Fibroblast of skin of abdomen (primary cell): Measurements from ENCODE around the gene SPATS2L.

ENCODE experiments used
- DNase-seq: peaks from one replicate; pipeline ENCODE4 v3.0.0-alpha.2; 2013

The SPATS2L gene

DNA sequence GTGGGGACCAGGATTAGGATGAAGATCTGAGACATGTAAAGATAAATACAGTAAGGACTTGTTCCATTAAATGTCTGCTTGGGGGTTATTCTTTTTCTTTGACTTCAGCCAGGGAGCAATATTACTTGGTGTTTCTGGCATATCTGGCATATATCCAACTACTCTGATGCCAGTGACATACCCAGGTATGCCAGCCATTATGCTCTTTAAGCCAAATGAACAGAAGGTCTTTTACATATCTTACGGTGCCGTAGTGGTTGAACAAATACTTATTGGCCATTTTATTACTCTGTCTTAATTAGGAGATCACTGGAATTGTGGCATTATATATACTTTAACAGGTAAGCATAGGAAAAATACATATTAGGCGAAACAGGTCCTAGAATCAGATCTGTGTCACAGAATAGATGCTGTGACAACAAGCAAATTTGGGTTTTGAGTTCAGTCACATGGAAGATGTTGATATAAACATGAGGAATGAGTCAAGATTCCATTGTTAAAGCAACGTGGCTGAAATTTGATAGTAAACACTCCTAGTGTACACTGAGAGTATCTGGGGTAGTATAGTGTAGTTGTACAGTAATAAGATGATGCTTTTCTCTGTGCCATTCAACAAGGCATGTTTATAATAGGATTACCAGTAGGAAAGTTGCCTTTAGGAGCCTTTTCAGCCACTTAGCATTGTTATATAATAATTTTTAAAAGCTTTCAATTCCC is 140.8 kb downstream of the SPATS2L start:
- no peak for DNase-seq

DNA sequence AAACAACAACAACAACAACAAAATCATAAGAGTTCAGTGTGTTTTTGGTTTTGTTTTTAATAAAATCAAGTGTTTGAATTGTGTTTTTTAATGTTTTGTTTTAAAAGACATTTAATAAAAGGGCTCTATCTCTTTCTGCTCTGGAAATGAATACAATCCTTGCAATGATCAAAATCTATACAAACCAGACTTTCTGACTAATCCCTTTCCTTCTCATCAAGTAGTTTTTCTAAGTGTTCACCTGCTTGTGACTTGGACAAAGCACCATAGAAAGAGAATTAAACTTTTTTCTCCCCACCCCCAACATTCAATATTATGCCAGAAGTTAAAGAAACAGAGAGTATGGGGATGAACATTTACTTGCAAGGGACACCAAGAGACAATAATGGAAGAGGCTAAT is 142.0 kb downstream of the SPATS2L start:
- no peak for DNase-seq

DNA sequence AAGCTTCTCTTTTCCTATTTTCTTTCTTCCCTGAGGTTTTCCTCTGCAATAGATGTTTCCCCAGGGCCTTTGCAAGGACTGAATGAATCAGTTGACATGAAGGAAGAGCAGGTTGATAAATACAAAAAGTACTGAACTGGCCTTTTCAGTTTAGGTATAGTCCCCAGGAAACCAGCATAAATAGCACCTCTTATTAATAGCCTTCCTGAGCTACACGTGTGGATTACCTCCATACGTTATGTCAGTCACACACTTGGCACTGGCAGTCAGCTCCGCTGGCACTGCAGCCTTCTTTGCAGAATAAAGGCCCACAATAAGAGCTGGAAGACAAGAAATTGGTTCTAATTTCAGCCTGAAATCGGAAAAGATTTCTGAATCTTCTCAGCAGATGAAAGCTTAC is 142.7 kb downstream of the SPATS2L start:
- DNase-seq, result no peak

DNA sequence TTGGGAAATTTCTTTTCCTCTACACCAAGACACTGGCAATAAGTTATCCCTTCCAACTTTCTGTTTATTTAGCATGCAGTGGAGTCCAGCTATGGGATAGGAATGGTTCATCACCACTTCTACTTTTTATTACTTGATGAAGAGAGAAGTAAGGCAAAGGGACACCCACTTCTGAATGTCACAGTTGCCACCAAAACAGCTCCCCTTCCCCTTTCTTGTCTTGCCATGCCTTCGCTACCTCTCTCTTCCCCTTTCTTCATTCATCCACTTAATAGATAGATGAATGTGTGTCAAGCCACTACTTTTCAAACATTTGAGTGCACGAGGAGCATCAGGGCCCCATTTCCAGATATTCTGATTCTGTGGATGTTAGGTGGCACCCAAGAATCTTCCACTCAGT is 143.8 kb downstream of the SPATS2L start:
- no peak for DNase-seq

DNA sequence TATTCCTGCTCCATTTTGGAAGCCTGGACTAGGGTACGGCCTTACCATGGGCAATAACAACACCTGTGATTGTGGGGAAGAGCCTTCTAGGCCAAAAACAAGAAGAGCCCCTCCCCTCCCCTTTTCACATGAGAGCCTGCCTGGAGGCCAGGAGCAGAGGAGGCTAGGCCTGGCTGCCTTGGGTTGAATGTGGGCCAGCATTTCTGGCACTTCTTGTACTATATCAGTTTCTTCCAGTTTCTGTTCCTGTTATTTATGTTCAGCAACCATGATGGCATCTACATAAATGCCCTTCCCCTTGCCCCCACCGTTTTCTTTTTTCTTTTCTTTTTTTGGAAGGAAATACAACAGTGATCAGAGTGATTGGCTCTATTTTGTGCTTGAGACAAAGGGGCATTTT is 145.0 kb downstream of the SPATS2L start:
- no peak for DNase-seq

DNA sequence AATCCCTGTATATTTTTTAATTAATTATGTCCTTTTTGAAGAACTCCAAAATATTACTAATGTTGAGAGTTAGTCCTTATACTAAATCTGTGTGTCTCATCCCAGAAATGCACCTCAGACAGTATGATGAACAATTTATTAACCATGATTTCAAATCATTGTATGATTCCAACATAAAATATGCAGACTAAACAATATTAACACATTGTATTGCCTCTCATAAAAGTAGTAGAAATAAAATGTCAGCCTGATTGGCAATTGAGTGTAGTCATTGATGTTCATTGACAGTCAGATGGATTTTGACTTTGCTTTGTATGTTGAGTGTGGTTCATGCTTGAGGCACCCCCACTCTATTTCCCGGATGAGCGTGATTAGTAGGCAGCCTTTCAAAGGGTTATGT is 145.9 kb downstream of the SPATS2L start:
- DNase-seq, result no peak

DNA sequence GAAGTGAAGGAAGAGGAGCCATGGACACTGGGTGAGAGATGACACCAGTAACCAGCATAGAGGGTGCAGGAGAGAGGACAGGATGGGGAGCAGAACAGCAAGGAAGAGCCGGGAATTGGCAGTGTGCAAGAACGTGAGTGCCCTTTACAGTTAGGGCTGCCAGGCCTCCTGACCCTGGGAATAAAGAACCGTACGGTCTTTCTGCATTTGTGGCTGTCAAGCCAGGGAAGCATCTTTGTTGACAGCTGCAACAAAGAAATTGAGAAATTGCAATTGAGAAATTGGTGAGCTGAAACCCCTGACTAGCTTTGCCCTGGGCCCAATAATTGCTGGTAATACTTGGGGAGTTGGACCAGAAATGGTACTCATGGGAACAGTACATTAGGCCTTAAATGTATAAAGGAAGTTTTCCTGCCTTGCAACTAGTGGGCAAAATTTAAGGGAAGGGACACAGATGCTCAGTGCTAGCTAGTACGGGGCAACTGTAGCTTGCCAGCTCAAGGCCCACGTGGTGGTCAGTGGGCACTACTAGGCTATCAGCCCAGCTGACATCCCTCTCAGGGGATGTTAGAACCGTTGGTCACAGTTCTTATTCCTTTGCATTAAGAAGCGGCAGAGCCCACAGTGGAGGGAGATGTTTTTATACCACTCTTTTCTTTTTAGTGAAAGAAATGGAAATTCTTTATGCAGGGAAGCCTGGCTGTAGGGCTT is 146.8 kb downstream of the SPATS2L start:
- DNase-seq, result no peak

DNA sequence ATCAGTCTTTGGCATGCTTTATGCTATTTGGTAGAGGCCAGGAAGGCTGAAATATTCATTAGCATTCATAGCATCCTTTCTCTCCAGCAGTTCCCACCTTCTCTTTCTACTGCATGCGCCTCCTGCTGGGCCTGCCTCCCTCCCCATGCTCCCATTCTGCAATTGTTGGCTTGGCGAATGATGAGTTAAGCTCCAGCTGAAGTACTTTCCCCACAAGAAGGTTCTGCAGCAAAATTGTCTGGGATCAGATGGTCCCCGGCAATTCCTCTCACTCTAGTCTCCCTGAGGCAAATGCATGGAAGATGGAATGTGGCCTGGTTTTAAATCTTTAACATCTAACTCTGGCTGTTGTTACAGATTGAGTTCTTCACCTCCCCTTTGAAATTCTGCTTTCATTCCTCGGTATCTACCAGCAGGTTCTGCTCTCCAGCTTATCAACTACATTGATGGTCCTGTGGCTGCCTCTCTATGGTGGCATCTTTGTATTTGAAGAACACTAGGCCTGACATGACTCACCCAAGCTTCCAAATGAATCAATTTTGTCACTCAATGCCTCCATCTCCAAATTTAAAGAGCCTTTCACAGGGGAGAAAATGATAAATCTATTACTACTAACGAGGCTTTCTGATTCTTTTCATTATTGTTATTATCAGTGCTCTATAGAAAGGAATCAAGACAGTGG is 147.5 kb downstream of the SPATS2L start:
- DNase-seq, result no peak

DNA sequence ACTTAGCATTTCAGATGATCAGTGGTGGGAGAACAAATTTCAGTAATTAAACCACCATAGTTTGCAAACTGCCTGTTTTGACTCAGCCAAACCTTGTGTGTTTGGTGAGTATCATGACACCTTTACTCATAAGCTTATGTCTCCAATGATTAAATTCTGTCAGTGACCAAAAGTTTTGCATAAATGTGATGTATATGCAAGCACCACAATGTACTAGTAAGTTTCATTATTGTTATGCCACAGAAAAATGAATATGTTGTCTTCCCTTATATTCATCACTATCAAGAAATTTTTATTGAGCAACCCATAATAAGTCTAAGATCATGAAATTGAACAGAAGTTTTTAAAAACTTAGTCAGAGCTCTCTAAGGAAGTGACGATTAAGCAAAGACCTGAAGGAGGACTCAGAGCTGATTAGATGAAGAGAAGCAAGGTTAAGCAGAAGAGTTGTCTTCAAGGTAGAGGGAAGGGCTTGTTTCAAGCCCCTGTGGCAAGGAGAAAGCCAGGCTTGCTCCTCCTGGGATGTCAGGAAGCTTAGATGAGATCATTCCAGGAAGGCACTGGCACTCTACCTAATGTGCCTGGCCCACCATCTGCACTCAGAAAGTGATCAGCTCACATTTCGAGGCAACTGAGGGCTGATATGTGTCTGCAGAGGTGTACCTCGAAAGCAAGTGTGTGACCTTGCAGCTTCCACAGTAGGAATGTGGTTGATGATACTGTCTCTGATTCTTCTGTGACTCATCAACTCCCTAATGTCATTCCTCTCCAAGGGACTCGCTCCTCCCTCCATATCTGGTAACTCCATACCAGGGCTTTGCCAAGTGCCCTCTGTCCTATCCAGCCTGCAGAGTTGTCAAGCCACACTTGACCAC is 148.7 kb downstream of the SPATS2L start:
- peak; percentile 45 for DNase-seq

DNA sequence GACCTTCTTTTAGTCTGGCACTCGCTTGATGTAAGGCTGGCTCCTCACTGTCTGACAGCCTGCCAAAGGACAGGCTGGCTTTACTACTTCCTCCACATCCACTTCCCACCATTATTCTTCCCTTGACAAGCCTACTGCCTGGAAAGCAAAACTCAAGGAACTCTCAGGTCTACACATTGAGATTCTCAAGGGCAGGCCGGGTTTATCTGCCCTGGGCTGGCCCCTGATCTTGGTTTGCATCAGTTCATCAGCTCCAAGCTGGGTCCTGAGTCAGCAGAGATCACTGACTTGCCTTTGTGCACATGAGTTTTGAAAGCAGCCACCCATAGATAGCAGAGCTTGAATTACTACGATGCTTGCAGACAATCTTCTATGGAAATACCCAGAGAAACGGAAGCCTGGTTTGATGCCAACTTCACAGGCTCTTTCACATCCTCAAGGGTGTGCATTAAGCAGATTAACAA is 149.5 kb downstream of the SPATS2L start:
- no peak for DNase-seq

DNA sequence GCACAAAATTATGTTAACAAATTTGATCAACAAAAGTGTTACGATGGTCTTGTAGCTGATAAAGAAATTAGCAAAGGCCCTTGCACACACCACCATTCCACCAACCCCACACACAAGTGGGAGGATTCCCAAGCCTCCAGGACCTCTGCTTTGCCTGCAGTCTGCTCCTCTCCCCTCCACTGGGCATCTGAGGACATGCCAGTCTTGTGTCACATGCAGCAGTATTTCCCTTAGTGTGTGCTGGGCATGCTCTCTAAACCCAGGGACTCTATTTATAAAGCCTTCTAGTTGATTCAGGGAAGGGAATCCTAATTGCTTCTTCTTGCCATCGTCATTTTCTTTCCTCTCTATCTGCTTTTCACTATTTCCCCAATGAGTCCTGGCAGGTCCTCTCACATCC is 150.1 kb downstream of the SPATS2L start:
- DNase-seq, result no peak

DNA sequence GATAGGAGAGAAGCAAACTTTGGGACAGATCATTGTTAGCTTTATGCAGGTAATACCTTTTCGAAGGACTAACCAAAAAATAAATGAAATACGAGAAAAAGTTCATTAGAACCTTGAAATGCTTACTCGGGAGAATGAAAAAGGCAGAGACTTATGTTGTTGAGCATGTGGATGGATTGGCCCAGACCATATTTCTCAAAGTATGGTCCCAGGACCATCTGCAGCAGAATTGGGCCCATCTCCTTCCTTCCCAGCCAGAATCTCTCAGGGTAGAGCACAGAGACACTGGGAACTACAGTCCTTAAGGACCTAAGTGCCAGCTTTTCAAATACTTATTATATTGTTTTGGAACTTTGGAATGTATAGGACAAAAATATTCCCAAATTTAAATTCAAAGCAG is 152.6 kb downstream of the SPATS2L start:
- no peak for DNase-seq

DNA sequence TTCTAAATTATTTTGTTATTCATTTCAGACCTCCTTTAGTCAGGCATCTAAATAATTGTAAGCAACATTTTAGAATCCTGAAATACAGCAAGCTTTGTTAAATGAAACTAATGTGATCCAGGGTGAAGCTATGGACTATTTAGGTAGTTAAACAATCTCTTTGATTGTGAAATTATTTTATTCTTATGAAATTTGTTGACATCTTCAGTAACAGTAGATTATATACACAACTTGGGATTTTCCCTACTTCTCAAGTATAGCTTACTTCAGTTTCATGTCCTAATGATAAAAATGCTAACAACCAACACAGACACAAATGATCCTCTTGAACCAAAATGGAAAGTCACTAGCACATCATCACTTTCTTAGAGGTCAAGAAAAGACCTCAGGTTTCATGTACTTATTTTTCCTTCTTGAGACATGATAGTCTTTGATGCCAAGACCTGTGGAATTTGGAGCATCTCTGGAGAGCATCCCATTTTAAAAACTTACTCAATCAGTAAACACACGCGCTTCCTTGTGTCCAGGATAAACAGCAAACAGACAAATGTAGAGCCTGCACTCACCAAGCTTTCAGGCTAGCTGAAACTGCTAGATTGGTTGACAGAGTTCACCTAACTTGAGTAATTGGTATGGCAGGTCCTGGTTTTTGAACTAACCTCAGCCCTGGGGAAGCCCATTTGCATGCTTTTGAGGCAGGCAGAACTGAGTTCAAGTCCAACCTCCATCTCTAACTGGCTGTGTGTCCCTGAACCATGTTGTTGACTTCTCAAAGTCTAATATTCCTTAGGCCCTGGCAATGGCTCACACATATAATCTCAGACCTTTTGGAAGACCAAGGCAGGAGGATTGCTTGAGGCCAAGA is 155.6 kb downstream of the SPATS2L start:
- DNase-seq, result no peak

DNA sequence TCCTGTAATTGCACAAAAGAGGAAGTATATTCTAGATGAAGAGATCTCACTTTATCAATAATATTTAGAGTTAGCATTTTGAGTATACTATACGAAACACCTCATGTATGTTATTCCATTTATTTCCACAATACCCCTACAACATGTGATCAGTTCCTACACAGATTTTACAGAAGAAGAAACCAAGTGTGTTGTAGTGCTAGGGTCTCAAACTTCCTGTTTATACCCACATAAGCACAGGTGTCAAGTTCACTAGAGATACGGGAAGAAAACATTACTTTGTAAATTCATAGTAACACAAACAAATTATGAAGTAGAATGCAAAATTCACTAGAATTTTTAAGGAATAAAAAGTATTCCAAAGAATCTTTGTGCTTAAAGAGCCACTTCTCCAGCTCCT is 157.0 kb downstream of the SPATS2L start:
- no peak for DNase-seq

DNA sequence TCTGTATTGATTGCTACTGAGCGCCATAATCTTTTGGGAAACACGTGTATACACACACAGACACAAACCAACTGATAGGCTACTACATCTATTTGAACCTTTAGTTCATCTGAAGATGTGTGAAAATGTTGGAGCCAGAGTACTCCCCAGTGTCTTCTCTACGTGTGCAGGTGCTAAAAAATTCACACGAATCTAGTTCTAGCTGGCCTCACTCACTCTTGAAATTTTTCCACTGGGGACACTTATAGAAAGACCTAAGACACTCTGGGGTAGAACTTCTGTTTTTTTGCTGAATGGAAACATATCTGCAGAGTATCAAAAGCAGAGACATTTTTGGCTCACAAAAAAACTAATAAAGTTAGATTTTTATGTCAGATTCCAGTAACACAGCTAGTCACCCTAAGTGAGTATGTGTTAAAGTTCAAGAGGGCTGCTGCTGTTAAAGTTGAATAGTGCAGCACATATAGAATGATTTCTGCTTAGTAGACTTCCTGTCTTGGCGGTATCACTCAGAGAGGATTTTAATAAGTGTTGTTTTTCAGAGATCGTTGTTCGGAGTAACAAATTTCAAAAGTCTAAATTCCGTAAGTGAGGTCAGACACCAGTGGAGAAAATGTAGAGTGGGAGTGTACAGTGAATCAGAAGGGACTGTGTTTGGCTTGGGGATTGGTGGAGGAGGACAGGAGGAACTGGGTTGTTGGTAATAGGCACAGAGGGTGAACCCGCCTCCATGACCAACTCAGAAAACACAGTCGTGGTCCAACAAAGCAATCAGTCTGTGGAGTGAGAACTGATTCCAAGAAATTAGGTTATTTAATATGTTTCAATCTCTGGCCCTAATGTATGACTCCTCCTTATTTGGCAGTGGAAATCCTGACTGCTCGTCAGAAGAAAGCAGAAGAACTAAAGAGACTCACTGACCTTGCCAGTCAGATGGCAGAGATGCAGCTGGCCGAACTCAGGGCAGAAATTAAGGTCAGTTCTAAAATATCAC is 160.2 kb downstream of the SPATS2L start:
- DNase-seq, result no peak

DNA sequence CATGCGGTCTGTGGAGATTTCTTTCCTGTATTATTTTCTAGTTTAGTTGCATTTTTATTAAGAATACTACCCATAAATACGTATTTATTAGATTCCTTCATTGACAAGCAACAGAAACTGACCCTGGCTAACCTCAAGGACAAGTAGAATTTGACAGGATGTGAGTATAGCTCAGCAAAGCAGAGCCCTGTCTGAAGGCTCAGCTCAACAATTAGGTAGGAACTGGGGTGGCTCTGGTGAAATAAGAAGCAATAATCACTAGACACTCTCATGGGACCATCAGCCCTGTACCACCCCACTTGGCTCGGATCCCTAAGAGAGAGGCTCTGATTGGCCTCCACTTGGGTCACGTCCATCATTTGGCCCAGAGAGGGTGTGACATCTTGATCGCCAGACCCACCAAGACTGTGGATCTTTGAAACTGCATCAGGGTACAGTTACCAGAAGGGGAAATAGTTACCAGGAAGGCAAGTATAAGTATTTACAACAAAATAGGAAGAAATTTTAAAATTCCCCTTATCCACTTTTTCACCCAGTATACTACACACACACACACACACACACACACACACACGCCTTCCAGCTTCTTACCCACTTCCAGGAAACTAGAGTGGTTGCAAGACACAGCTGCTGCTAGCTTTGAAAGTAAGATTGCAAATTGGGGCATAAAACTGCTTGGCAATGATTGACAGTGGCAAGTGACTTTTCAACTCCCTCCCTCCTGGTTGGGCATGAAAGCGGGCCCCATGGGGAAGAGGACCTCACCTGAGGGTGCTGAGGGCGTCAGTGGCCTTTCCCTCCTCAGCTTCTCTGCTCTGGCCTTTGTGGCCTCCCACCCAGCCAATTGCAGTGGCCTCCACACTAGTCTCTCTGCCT is 161.6 kb downstream of the SPATS2L start:
- no peak for DNase-seq

DNA sequence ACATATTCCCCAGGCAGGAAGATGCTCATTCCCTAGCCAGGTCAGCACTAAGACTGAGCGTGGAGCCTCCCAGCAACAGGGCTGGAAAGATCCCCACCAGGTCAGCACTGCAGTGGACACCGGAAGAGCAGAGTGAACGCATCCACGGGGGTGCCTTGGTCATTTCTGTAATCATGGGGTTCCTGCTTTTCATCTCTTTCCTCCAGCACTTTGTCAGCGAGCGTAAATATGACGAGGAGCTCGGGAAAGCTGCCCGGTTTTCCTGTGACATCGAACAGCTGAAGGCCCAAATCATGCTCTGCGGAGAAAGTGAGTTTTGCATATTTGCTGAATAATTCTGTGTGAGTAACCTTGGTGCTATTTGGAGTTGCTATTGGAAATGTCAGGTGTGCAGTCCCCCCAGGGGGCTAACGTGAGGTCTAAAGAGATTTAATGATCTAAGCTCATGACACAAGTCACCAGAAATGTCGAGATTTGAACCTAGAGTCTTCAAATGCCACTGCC is 163.3 kb downstream of the SPATS2L start:
- DNase-seq, result no peak

DNA sequence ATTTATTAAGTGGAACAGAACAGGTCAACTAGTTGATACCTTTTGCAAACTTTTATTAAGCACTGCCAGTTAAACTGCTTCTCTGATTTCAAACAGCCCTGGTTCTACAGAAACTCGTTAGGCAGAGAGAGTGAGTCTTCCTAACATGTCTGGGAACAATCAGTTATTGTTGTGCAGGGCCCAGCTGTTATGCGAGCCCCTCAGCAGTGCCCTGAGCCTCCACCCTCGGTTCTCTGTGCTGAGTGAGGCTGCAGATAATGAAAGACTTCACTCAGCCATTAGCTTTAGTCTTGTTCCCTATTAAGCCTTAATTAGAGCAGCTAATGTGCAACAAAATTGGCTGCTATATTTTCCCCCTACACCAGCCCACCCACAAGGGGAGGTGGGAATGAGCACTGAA is 163.7 kb downstream of the SPATS2L start:
- no peak for DNase-seq

DNA sequence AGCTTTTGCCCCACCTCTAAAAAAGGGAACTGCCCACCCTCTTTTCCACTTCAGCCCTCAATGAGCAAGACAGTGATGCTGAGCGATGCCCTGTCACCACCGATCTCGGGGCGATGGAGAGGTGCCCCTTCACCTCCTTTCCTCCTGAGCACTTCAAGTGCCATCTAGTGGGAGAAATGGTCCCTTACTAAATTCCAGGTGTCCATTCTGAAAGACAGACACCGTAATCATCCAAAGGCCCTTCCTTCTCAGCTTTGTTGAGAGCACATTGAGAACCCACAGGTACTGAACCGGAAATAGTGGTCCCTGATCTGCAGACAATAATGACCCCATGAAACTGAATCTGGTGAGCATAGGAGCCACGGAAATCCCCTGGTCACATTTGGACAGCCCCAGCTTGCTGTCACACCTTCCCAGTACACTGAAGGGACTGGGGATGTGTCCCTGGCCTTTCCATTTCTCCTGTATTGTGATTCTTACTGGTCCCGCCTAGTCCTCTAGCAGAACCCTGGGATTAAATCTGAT is 164.9 kb downstream of the SPATS2L start:
- peak; percentile 36 for DNase-seq
